ENCODE data around the gene ARHGAP45. TPM values are rescaled to one million over a fixed set of nuclear protein-coding genes. Genes with fewer than 3 reads are reported as not detected.
A peak's percentile ranks its signal among the peaks of the same experiment; 100 is the strongest.

ARHGAP45 gene
- total and polyA plus RNA-seq, 4 donors = 3.3 to 27.5 (median 9.7) TPM

- Histone ChIP-seq H3K9ac (ENCODE audit: low read depth in 1 of 2, low read length in 2 of 2) (no peak overlapping the region), H3K27me3 (ENCODE audit: control insufficient read depth in 4 of 4, insufficient read depth in 4 of 4, low read length in 3 of 4) (no peaks in the 10 kb centered on the region), H3K4me3 (ENCODE audit: low read depth in 1 of 3, low read length in 3 of 3) (no peak overlapping the region), H3K36me3 (ENCODE audit: control insufficient read depth in 4 of 4, insufficient read depth in 3 of 4, low read depth in 1 of 4, low read length in 3 of 4) (no peaks in the 10 kb centered on the region), H3K4me1 (ENCODE audit: control insufficient read depth in 4 of 4, insufficient read depth in 4 of 4, low read length in 3 of 4) (no peaks in the 10 kb centered on the region), H3K9me3 (ENCODE audit: control insufficient read depth in 4 of 4, low read length in 3 of 4) (peaks cover 0 to 13% (median 0%) of the 10 kb centered on the region in 4 donors), H3K27ac (ENCODE audit: low read depth in 1 of 2, low read length in 2 of 2) (no peak overlapping the region)
- no peak for DNase-seq (ENCODE audit: low spot score)
- no peak for TF ChIP-seq FOXA2 (IDR thresholded peaks at IDR 0.05)
- TF ChIP-seq HNF4A (conservative IDR thresholded peaks at IDR 0.05) = no peak
- TF ChIP-seq FOXA1 (IDR thresholded peaks at IDR 0.05) = no peak
- no peak for TF ChIP-seq EGR1 (IDR thresholded peaks at IDR 0.05; ENCODE audit: low read depth in 2 of 2)
- no peak for TF ChIP-seq YY1 (IDR thresholded peaks at IDR 0.05)
- TF ChIP-seq CTCF (IDR thresholded peaks at IDR 0.05; ENCODE audit: low read depth, low read length, missing input control) = no peak
- no peak for TF ChIP-seq JUND (IDR thresholded peaks at IDR 0.05)
- TF ChIP-seq NR2F2 (IDR thresholded peaks at IDR 0.05) = no peak
- no peak for TF ChIP-seq TAF1 (conservative IDR thresholded peaks at IDR 0.05)
- no peak for TF ChIP-seq REST (IDR thresholded peaks at IDR 0.05)
- no peak for TF ChIP-seq ZBTB33 (IDR thresholded peaks at IDR 0.05)
- WGBS = 97% methylated on average over 20 of the region's 20 CpGs
Measured at GRCh38 chr19:1055886-1056620, 10.9 kb upstream of the ARHGAP45 start.

- H3K36me3 ChIP-seq (ENCODE audit: control insufficient read depth in 4 of 4, insufficient read depth in 3 of 4, low read depth in 1 of 4, low read length in 3 of 4) = no peaks in the 10 kb centered on the region
- no peak overlapping the region for H3K4me3 ChIP-seq (ENCODE audit: low read depth in 1 of 3, low read length in 3 of 3)
- no peaks in the 10 kb centered on the region for H3K27me3 ChIP-seq (ENCODE audit: control insufficient read depth in 4 of 4, insufficient read depth in 4 of 4, low read length in 3 of 4)
- WGBS = 56% methylated on average over 3 of the region's 3 CpGs
- DNase-seq (ENCODE audit: low spot score) = no peak
- no peak overlapping the region for H3K9ac ChIP-seq (ENCODE audit: low read depth in 1 of 2, low read length in 2 of 2)
- H3K4me1 ChIP-seq (ENCODE audit: control insufficient read depth in 4 of 4, insufficient read depth in 4 of 4, low read length in 3 of 4) = no peaks in the 10 kb centered on the region
- TF ChIP-seq CTCF (IDR thresholded peaks at IDR 0.05; ENCODE audit: low read depth, low read length, missing input control) (peak; percentile 3), REST (IDR thresholded peaks at IDR 0.05) (no peak)
- H3K27ac ChIP-seq (ENCODE audit: low read depth in 1 of 2, low read length in 2 of 2) = no peak overlapping the region
- peaks cover 0 to 13% (median 0%) of the 10 kb centered on the region in 4 donors for H3K9me3 ChIP-seq (ENCODE audit: control insufficient read depth in 4 of 4, low read length in 3 of 4)
Measured at GRCh38 chr19:1057176-1057855, 9.7 kb upstream of the ARHGAP45 start.
